ENCODE results near the gene PLCB1.

DNA sequence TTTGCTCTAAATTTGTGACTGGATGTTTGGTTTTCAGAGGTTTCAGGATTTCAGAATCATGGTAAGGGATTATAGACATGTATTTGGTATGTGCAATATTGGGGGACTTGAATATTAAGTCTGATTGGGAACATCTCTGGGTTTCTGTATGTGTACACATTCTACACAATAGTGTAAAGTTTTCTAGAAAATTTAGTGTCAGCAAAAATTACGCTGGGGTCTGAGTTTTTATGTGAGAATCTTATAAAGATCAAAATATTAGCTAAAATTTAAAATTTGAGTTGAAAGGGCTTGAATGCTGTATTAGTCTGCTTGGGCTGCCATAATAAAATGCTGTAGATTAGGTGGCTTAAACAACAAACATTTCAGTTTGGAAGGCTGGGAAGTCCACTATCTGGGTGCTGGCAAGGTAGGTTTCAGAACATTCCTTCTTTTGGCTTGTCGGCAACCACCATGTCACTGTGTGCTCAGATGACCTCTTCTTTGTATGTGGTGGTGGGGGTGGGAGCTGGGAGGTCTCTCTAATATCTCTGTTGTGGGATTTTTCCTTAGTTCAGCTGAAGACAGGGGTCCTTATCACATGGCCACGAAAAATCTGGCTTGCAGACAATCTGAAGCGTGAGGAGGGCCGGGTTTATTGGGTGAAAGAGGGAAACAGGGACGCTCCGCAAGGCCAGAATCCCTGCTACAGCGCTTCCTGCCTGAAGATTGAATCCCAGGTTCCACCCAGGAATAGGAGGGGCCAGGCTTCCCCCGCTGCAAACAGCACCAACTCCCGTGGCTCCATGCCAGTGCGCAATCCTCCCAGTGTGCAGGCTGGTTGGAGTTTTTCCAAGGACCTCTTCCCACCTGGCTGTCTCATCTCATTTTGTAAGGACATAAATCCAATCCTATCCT is 299.7 kb downstream of the PLCB1 start:
- TF ChIP-seq, protein P1, sequence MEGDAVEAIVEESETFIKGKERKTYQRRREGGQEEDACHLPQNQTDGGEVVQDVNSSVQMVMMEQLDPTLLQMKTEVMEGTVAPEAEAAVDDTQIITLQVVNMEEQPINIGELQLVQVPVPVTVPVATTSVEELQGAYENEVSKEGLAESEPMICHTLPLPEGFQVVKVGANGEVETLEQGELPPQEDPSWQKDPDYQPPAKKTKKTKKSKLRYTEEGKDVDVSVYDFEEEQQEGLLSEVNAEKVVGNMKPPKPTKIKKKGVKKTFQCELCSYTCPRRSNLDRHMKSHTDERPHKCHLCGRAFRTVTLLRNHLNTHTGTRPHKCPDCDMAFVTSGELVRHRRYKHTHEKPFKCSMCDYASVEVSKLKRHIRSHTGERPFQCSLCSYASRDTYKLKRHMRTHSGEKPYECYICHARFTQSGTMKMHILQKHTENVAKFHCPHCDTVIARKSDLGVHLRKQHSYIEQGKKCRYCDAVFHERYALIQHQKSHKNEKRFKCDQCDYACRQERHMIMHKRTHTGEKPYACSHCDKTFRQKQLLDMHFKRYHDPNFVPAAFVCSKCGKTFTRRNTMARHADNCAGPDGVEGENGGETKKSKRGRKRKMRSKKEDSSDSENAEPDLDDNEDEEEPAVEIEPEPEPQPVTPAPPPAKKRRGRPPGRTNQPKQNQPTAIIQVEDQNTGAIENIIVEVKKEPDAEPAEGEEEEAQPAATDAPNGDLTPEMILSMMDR (conservative IDR thresholded peaks at IDR 0.05): no peak
- no peak for TF ChIP-seq ZFX (IDR thresholded peaks at IDR 0.05)
